HepG2 (cell line): ENCODE data around the gene GJD3. TPM values are rescaled to one million over a fixed set of nuclear protein-coding genes. Genes with fewer than 3 reads are reported as not detected.

Experiments
- ATRX ChIP-seq: sonication (generic); formaldehyde crosslinking; IDR thresholded peaks from 2 replicates; pipeline ENCODE4 v1.4.0; 2020; ENCODE audit warnings: missing genetic modification reagents, borderline replicate concordance
- BCL6 ChIP-seq: IDR thresholded peaks from 2 replicates; pipeline ENCODE4 v1.6.1; 2016; ENCODE audit warnings: missing genetic modification reagents, missing compliant biosample characterization
- CREB1 ChIP-seq, 2 experiments: fragments of 450-650 bp in 1 of 2; IDR thresholded peaks; 2 replicates each; pipeline ENCODE4 v1.6.1; 2016 to 2017; ENCODE audit warnings: control low read depth in 1 of 2, mild to moderate bottlenecking in 1 of 2, missing compliant biosample characterization in 1 of 2, missing genetic modification characterization in 1 of 2
- EZH2 ChIP-seq: conservative IDR thresholded peaks from 2 replicates; pipeline ENCODE4 v1.6.1; 2012; ENCODE audit warnings: mild to moderate bottlenecking, low read depth, low read length, moderate library complexity
- HNF4A ChIP-seq: sonication (generic); formaldehyde crosslinking; IDR thresholded peaks from 2 replicates; pipeline ENCODE4 v1.4.0; 2020; ENCODE audit warnings: missing genetic modification reagents
- HNRNPUL1 ChIP-seq: fragments of 200-400 bp; formaldehyde crosslinking; IDR thresholded peaks from 2 replicates; pipeline ENCODE4 v1.6.1; 2017; ENCODE audit warnings: low read depth, mild to moderate bottlenecking, low read length, moderate library complexity
- JUND ChIP-seq: sonication (generic); formaldehyde crosslinking; IDR thresholded peaks from 2 replicates; pipeline ENCODE4 v1.8.0; 2022; ENCODE audit warnings: mild to moderate bottlenecking, missing genetic modification reagents
- MTF1 ChIP-seq: sonication (generic); formaldehyde crosslinking; IDR thresholded peaks from 2 replicates; pipeline ENCODE4 v1.5.0; 2020; ENCODE audit warnings: missing genetic modification reagents
- NFE2 ChIP-seq: sonication (generic); formaldehyde crosslinking; IDR thresholded peaks from 2 replicates; pipeline ENCODE4 v1.4.0; 2020; ENCODE audit warnings: missing genetic modification reagents
- NFE2L1 ChIP-seq: sonication (generic); formaldehyde crosslinking; IDR thresholded peaks from 2 replicates; pipeline ENCODE4 v1.4.0; 2020; ENCODE audit warnings: missing genetic modification reagents, mild to moderate bottlenecking, borderline replicate concordance
- NR2F6 ChIP-seq, 2 experiments: IDR thresholded peaks; 2 replicates each; pipeline ENCODE4 v1.6.1; 2016; ENCODE audit warnings: antibody characterized with exemption in 1 of 2, mild to moderate bottlenecking in 1 of 2
- PHB2 ChIP-seq: fragments of 450-650 bp; IDR thresholded peaks from 2 replicates; pipeline ENCODE4 v1.6.1; 2018; ENCODE audit not compliant: partially characterized antibody
- SPEN ChIP-seq: sonication (generic); formaldehyde crosslinking; IDR thresholded peaks from 2 replicates; pipeline ENCODE4 v1.5.1; 2020; ENCODE audit warnings: low read depth, mild to moderate bottlenecking, missing genetic modification reagents
- U2AF1 ChIP-seq: fragments of 200-400 bp; formaldehyde crosslinking; optimal IDR thresholded peaks from 2 replicates; pipeline ENCODE3; 2017; ENCODE audit warnings: mild to moderate bottlenecking, low read depth, low read length
- ZFAT ChIP-seq: sonication (generic); formaldehyde crosslinking; conservative IDR thresholded peaks from 2 replicates; pipeline ENCODE4 v1.8.1; 2023; ENCODE audit warnings: missing genetic modification reagents, inconsistent platforms
- ZNF282 ChIP-seq: fragments of 450-650 bp; IDR thresholded peaks from 2 replicates; pipeline ENCODE4 v1.6.1; 2018; ENCODE audit not compliant: partially characterized antibody
- ZNF570 ChIP-seq: sonication (generic); formaldehyde crosslinking; IDR thresholded peaks from 2 replicates; pipeline ENCODE4 v1.4.0; 2020; ENCODE audit warnings: mild to moderate bottlenecking, missing genetic modification reagents, borderline replicate concordance
- ZNF672 ChIP-seq: sonication (generic); formaldehyde crosslinking; IDR thresholded peaks from 2 replicates; pipeline ENCODE4 v1.8.1; 2022; ENCODE audit warnings: missing genetic modification reagents
- ZNF839 ChIP-seq: sonication (generic); formaldehyde crosslinking; IDR thresholded peaks from 2 replicates; pipeline ENCODE4 v1.4.0; 2020; ENCODE audit warnings: missing genetic modification reagents, mild to moderate bottlenecking, borderline replicate concordance
- polyA plus RNA-seq, 8 experiments: library from polyadenylated mRNA; depleted of rRNA in 3 of 8; stranded (reverse) in 7 of 8; unstranded in 1 of 8; fragments of >200 nt; fragmentation: Illumina TruSeq in 4 of 8; extraction: Trizol in 4 of 8; gene quantifications; 2 replicates each; pipeline versions ENCODE4 v1.2.1 to v1.2.3, GENCODE V29; 2011 to 2016; ENCODE audit warnings: low read depth in 4 of 8, missing spikeins in 1 of 8, mixed read lengths in 1 of 8; ENCODE audit not compliant: insufficient read depth in 1 of 8
- total RNA-seq, 5 experiments: library from RNA; depleted of rRNA; stranded (reverse); fragments of >200 nt; fragmentation: Illumina TruSeq; extraction: Trizol; gene quantifications; 2 replicates each; pipeline ENCODE4 v1.2.3, GENCODE V29; 2016; ENCODE audit warnings: low read depth in 1 of 5
- TF ChIP-seq, protein P1 (sequence below): sonication (generic); formaldehyde crosslinking; IDR thresholded peaks from 2 replicates; pipeline ENCODE4 v1.5.0; 2020; ENCODE audit warnings: missing genetic modification reagents
- TF ChIP-seq, protein P2 (sequence below): sonication (generic); formaldehyde crosslinking; IDR thresholded peaks from 2 replicates; pipeline ENCODE4 v1.5.0; 2020; ENCODE audit warnings: mild to moderate bottlenecking, missing genetic modification reagents
- TF ChIP-seq, protein P3 (sequence below), 2 experiments: IDR thresholded peaks; 2 replicates each; pipeline ENCODE4 v1.6.1; 2011 to 2012; ENCODE audit warnings: low read length in 2 of 2, borderline replicate concordance in 1 of 2, low read depth in 1 of 2, mild to moderate bottlenecking in 1 of 2, moderate library complexity in 1 of 2
- TF ChIP-seq, protein P4 (sequence below): sonication (generic); formaldehyde crosslinking; IDR thresholded peaks from 2 replicates; pipeline ENCODE4 v1.5.0; 2020; ENCODE audit warnings: missing genetic modification reagents

Gene GJD3
- total and polyA plus RNA-seq, 2 of the 13 experiments (the other 11 are each of a cell fraction or from before 2014, with no cell fraction given), result not detected

DNA sequence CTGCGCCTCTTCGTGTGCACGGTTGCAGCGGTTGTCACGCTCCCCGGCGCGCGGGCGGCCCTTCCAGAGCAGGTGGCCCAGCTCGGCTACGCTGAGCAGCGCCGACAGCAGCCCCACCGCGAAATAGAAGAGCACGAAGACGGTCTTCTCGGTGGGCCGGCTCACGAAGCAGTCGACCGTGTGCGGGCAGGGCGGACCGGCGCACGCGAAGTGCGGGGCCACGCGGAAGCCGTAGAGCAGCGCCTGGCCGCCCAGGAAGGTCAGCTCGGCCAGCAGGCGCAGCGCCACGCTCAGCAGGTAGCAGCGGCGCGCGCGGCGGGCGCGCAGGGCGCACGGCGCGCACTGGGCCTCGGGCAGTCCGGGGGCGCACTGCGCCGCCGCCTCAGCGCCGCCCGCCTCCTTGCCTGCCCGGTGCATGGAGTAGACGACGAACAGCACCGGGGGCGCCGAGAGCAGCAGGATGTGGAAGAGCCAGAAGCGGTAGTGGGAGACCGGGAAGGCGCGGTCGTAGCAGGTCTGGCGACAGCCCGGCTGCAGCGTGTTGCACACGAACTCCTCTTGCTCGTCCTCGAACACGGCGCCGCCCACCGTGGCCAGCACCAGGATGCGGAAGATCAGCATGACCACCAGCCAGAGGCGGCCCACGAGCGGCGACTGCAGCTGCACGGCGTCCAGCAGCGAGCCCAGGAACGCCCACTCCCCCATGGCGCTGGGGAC lies 1.3 kb downstream of the GJD3 start (continued):
- TF ChIP-seq CREB1 (IDR thresholded peaks at IDR 0.05) (no peak), CREB1 (CRISPR knock-in tag; IDR thresholded peaks at IDR 0.05) (no peak), ZFAT (CRISPR knock-in tag) (no peak), JUND (CRISPR knock-in tag) (no peak), ATRX (no peak), ZNF672 (no peak), SPEN (CRISPR knock-in tag) (no peak), ZNF282 (no peak), MTF1 (no peak), NFE2 (CRISPR knock-in tag) (no peak), EZH2 (no peak), HNRNPUL1 (no peak), NFE2L1 (no peak), BCL6 (CRISPR knock-in tag) (no peak), PHB2 (no peak), ZNF839 (CRISPR knock-in tag) (no peak), HNF4A (no peak), U2AF1 (no peak), ZNF570 (CRISPR knock-in tag) (no peak), NR2F6 (IDR thresholded peaks at IDR 0.05) (no peak), NR2F6 (CRISPR knock-in tag; IDR thresholded peaks at IDR 0.05) (no peak)
- TF ChIP-seq, protein P1, sequence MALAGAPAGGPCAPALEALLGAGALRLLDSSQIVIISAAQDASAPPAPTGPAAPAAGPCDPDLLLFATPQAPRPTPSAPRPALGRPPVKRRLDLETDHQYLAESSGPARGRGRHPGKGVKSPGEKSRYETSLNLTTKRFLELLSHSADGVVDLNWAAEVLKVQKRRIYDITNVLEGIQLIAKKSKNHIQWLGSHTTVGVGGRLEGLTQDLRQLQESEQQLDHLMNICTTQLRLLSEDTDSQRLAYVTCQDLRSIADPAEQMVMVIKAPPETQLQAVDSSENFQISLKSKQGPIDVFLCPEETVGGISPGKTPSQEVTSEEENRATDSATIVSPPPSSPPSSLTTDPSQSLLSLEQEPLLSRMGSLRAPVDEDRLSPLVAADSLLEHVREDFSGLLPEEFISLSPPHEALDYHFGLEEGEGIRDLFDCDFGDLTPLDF (CRISPR knock-in tag), result no peak
- TF ChIP-seq, protein P2, sequence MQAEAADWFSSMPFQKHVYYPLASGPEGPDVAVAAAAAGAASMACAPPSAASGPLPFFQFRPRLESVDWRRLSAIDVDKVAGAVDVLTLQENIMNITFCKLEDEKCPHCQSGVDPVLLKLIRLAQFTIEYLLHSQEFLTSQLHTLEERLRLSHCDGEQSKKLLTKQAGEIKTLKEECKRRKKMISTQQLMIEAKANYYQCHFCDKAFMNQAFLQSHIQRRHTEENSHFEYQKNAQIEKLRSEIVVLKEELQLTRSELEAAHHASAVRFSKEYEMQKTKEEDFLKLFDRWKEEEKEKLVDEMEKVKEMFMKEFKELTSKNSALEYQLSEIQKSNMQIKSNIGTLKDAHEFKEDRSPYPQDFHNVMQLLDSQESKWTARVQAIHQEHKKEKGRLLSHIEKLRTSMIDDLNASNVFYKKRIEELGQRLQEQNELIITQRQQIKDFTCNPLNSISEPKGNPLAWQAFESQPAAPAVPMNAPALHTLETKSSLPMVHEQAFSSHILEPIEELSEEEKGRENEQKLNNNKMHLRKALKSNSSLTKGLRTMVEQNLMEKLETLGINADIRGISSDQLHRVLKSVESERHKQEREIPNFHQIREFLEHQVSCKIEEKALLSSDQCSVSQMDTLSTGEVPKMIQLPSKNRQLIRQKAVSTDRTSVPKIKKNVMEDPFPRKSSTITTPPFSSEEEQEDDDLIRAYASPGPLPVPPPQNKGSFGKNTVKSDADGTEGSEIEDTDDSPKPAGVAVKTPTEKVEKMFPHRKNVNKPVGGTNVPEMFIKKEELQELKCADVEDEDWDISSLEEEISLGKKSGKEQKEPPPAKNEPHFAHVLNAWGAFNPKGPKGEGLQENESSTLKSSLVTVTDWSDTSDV, result no peak
- TF ChIP-seq, protein P3, sequence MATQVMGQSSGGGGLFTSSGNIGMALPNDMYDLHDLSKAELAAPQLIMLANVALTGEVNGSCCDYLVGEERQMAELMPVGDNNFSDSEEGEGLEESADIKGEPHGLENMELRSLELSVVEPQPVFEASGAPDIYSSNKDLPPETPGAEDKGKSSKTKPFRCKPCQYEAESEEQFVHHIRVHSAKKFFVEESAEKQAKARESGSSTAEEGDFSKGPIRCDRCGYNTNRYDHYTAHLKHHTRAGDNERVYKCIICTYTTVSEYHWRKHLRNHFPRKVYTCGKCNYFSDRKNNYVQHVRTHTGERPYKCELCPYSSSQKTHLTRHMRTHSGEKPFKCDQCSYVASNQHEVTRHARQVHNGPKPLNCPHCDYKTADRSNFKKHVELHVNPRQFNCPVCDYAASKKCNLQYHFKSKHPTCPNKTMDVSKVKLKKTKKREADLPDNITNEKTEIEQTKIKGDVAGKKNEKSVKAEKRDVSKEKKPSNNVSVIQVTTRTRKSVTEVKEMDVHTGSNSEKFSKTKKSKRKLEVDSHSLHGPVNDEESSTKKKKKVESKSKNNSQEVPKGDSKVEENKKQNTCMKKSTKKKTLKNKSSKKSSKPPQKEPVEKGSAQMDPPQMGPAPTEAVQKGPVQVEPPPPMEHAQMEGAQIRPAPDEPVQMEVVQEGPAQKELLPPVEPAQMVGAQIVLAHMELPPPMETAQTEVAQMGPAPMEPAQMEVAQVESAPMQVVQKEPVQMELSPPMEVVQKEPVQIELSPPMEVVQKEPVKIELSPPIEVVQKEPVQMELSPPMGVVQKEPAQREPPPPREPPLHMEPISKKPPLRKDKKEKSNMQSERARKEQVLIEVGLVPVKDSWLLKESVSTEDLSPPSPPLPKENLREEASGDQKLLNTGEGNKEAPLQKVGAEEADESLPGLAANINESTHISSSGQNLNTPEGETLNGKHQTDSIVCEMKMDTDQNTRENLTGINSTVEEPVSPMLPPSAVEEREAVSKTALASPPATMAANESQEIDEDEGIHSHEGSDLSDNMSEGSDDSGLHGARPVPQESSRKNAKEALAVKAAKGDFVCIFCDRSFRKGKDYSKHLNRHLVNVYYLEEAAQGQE (IDR thresholded peaks at IDR 0.05; ENCODE audit: borderline replicate concordance in 1 of 2, low read depth in 1 of 2, low read length in 2 of 2), result no peak
- TF ChIP-seq, protein P4, sequence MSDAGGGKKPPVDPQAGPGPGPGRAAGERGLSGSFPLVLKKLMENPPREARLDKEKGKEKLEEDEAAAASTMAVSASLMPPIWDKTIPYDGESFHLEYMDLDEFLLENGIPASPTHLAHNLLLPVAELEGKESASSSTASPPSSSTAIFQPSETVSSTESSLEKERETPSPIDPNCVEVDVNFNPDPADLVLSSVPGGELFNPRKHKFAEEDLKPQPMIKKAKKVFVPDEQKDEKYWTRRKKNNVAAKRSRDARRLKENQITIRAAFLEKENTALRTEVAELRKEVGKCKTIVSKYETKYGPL (CRISPR knock-in tag), result no peak
